ENCODE results near the gene P2RY6.
A peak's percentile ranks its signal among the peaks of the same experiment; 100 is the strongest.

Gene P2RY6

GRCh38 chr11:73286240-73286810 is 14.2 kb downstream of the P2RY6 start:
- DNase-seq (ENCODE audit: insufficient read length, low spot score) = no peak
- FAIRE-seq = no peak
- TF ChIP-seq POU2F2 (IDR thresholded peaks at IDR 0.05; ENCODE audit: low read depth, low read length) = no peak
- TF ChIP-seq POLR2AphosphoS5 (IDR thresholded peaks at IDR 0.05; ENCODE audit: low read depth, low read length) = no peak
- no peak for TF ChIP-seq POLR2A (IDR thresholded peaks at IDR 0.05; ENCODE audit: low read depth, low read length)
- TF ChIP-seq PAX5 (IDR thresholded peaks at IDR 0.05; ENCODE audit: insufficient read depth, low read length, severe bottlenecking) = no peak
- no peak for TF ChIP-seq SPI1 (IDR thresholded peaks at IDR 0.05; ENCODE audit: low read depth, low read length)
- no peak for TF ChIP-seq TAF1 (IDR thresholded peaks at IDR 0.05; ENCODE audit: low read depth, low read length)

GRCh38 chr11:73287400-73288101 is 15.4 kb downstream of the P2RY6 start:
- FAIRE-seq = peak; percentile 23
- no peak for DNase-seq (ENCODE audit: insufficient read length, low spot score)

GRCh38 chr11:73288192-73288872 is 16.2 kb downstream of the P2RY6 start:
- no peak for TF ChIP-seq PAX5 (IDR thresholded peaks at IDR 0.05; ENCODE audit: insufficient read depth, low read length, severe bottlenecking)
- TF ChIP-seq SPI1 (IDR thresholded peaks at IDR 0.05; ENCODE audit: low read depth, low read length) = peak; percentile 92
- DNase-seq (ENCODE audit: insufficient read length, low spot score) (no peak), FAIRE-seq (no peak)

More at GRCh38 chr11:73287400-73288101, 15.4 kb downstream of the P2RY6 start:
- TF ChIP-seq POLR2A (IDR thresholded peaks at IDR 0.05; ENCODE audit: low read depth, low read length) (no peak), TAF1 (IDR thresholded peaks at IDR 0.05; ENCODE audit: low read depth, low read length) (no peak), POU2F2 (IDR thresholded peaks at IDR 0.05; ENCODE audit: low read depth, low read length) (no peak), POLR2AphosphoS5 (IDR thresholded peaks at IDR 0.05; ENCODE audit: low read depth, low read length) (no peak), PAX5 (IDR thresholded peaks at IDR 0.05; ENCODE audit: insufficient read depth, low read length, severe bottlenecking) (no peak), SPI1 (IDR thresholded peaks at IDR 0.05; ENCODE audit: low read depth, low read length) (no peak)

GRCh38 chr11:73288873-73289707 is 17.0 kb downstream of the P2RY6 start:
- peak; percentile 69 for DNase-seq (ENCODE audit: insufficient read length, low spot score)
- FAIRE-seq = peak; percentile 90
- no peak for TF ChIP-seq POLR2A (IDR thresholded peaks at IDR 0.05; ENCODE audit: low read depth, low read length)
- no peak for TF ChIP-seq POLR2AphosphoS5 (IDR thresholded peaks at IDR 0.05; ENCODE audit: low read depth, low read length)
- TF ChIP-seq POU2F2 (IDR thresholded peaks at IDR 0.05; ENCODE audit: low read depth, low read length) = 0 out of 2 replicates have a peak, but pooled peaks have one; percentile 41
- TF ChIP-seq TAF1 (IDR thresholded peaks at IDR 0.05; ENCODE audit: low read depth, low read length) = no peak
- peak; percentile 80 for TF ChIP-seq SPI1 (IDR thresholded peaks at IDR 0.05; ENCODE audit: low read depth, low read length)
- no peak for TF ChIP-seq PAX5 (IDR thresholded peaks at IDR 0.05; ENCODE audit: insufficient read depth, low read length, severe bottlenecking)

GRCh38 chr11:73290536-73290935 is 18.4 kb downstream of the P2RY6 start:
- FAIRE-seq = no peak
- DNase-seq (ENCODE audit: insufficient read length, low spot score) = no peak
- TF ChIP-seq POLR2AphosphoS5 (IDR thresholded peaks at IDR 0.05; ENCODE audit: low read depth, low read length) (no peak), PAX5 (IDR thresholded peaks at IDR 0.05; ENCODE audit: insufficient read depth, low read length, severe bottlenecking) (no peak), TAF1 (IDR thresholded peaks at IDR 0.05; ENCODE audit: low read depth, low read length) (no peak), SPI1 (IDR thresholded peaks at IDR 0.05; ENCODE audit: low read depth, low read length) (no peak)

- TF ChIP-seq TAF1 (IDR thresholded peaks at IDR 0.05; ENCODE audit: low read depth, low read length) (no peak), POLR2AphosphoS5 (IDR thresholded peaks at IDR 0.05; ENCODE audit: low read depth, low read length) (no peak)
- DNase-seq (ENCODE audit: insufficient read length, low spot score) = no peak
- no peak for FAIRE-seq
These were observed 19.1 kb downstream of the P2RY6 start for GRCh38 chr11:73291196-73291595.

- no peak for DNase-seq (ENCODE audit: insufficient read length, low spot score)
- no peak for FAIRE-seq
- no peak for TF ChIP-seq POU2F2 (IDR thresholded peaks at IDR 0.05; ENCODE audit: low read depth, low read length)
- no peak for TF ChIP-seq POLR2AphosphoS5 (IDR thresholded peaks at IDR 0.05; ENCODE audit: low read depth, low read length)
- no peak for TF ChIP-seq TAF1 (IDR thresholded peaks at IDR 0.05; ENCODE audit: low read depth, low read length)
- no peak for TF ChIP-seq SPI1 (IDR thresholded peaks at IDR 0.05; ENCODE audit: low read depth, low read length)
- no peak for TF ChIP-seq POLR2A (IDR thresholded peaks at IDR 0.05; ENCODE audit: low read depth, low read length)
- no peak for TF ChIP-seq PAX5 (IDR thresholded peaks at IDR 0.05; ENCODE audit: insufficient read depth, low read length, severe bottlenecking)
These were observed 19.8 kb downstream of the P2RY6 start for GRCh38 chr11:73291781-73292524.

- FAIRE-seq = no peak
- TF ChIP-seq POU2F2 (IDR thresholded peaks at IDR 0.05; ENCODE audit: low read depth, low read length) = no peak
- no peak for TF ChIP-seq TAF1 (IDR thresholded peaks at IDR 0.05; ENCODE audit: low read depth, low read length)
- no peak for TF ChIP-seq PAX5 (IDR thresholded peaks at IDR 0.05; ENCODE audit: insufficient read depth, low read length, severe bottlenecking)
- no peak for TF ChIP-seq POLR2AphosphoS5 (IDR thresholded peaks at IDR 0.05; ENCODE audit: low read depth, low read length)
- TF ChIP-seq POLR2A (IDR thresholded peaks at IDR 0.05; ENCODE audit: low read depth, low read length) = no peak
- no peak for TF ChIP-seq SPI1 (IDR thresholded peaks at IDR 0.05; ENCODE audit: low read depth, low read length)
- DNase-seq (ENCODE audit: insufficient read length, low spot score) = no peak
These were observed 20.4 kb downstream of the P2RY6 start for GRCh38 chr11:73292525-73292894.
